HG03342 (cell line): ENCODE data around the gene ZNF486.
"Not testable (repeated sequence)": the region's sequence is repeated elsewhere in the genome, so short reads cannot be mapped to it uniquely, and the experiment has no call there.

ENCODE experiments used
- ATAC-seq: cut with Tn5 transposase; IDR thresholded peaks from one replicate; pipeline ENCODE4 v1.9.1; 2021; ENCODE audit warnings: mild to moderate bottlenecking, moderate library complexity; ENCODE audit not compliant: unreplicated experiment

ZNF486 gene

GRCh38 chr19:20221605-20222004 is 54.6 kb downstream of the ZNF486 start:
- ATAC-seq: not testable (repeated sequence)

- no peak for ATAC-seq
Measured at GRCh38 chr19:20233105-20233504, 66.1 kb downstream of the ZNF486 start.

GRCh38 chr19:20235156-20235555 is 68.1 kb downstream of the ZNF486 start:
- no peak for ATAC-seq

GRCh38 chr19:20237773-20238623 is 71.0 kb downstream of the ZNF486 start:
- ATAC-seq: peak; percentile 89

- no peak for ATAC-seq
Measured at GRCh38 chr19:20243629-20244028, 76.6 kb downstream of the ZNF486 start.

GRCh38 chr19:20244356-20244755 is 77.3 kb downstream of the ZNF486 start:
- no peak for ATAC-seq

- no peak for ATAC-seq
Measured at GRCh38 chr19:20245309-20245708, 78.3 kb downstream of the ZNF486 start.

GRCh38 chr19:20247016-20247683 is 80.1 kb downstream of the ZNF486 start:
- ATAC-seq: no peak

- not testable (repeated sequence) for ATAC-seq
Measured at GRCh38 chr19:20248258-20248657, 81.2 kb downstream of the ZNF486 start.
